Fibroblast of peridontal ligament (primary cell): ENCODE measurements around the gene CMTM1.

Source experiments
- DNase-seq: peaks from one replicate; pipeline ENCODE4 v3.0.0-alpha.2; 2010; ENCODE audit errors: extremely low read depth

Gene CMTM1

DNA sequence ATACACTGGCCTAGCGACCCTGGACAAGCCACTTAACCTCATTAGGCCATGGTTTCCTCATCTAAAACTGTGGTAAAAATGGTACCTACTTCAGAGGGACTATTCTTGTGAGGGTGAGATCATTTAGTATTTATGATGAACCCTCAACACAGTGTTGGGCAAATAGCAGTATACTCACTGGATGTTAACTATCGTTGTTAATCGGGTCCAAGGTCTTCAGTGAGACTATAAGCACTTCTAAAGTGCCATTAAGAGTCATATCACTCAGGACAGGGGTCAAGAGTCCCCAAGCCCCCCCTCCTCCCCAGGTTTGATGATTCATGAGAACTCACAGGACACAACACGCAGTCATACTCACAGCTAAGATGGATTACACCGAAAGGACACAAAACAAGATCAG is 27.3 kb upstream of the CMTM1 start:
- no peak for DNase-seq

GRCh38 chr16:66539623-66540469 is 26.4 kb upstream of the CMTM1 start:
- no peak for DNase-seq

- no peak for DNase-seq
Measured at GRCh38 chr16:66541388-66542355, 24.6 kb upstream of the CMTM1 start.

- no peak for DNase-seq
Measured at GRCh38 chr16:66542396-66542795, 23.8 kb upstream of the CMTM1 start.

DNA sequence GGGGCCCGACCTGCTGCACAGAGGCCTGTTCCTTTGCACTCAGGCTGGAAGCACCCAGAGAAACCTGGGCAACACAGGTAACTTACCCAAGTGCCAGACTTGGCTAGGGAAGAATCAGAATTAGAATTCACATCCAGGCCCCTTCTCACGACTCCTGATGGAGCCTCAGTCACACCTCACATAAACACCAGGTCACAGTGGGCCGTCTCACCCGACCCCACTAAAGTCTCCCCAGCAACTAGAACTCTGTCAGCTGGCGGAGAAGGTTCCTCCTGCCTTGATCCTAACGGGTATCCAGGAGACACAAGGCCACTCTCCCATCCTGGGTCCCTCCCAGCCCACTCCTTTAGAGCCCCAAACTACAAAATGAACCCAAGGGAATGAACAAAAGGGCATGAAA is 22.7 kb upstream of the CMTM1 start:
- DNase-seq: no peak

DNA sequence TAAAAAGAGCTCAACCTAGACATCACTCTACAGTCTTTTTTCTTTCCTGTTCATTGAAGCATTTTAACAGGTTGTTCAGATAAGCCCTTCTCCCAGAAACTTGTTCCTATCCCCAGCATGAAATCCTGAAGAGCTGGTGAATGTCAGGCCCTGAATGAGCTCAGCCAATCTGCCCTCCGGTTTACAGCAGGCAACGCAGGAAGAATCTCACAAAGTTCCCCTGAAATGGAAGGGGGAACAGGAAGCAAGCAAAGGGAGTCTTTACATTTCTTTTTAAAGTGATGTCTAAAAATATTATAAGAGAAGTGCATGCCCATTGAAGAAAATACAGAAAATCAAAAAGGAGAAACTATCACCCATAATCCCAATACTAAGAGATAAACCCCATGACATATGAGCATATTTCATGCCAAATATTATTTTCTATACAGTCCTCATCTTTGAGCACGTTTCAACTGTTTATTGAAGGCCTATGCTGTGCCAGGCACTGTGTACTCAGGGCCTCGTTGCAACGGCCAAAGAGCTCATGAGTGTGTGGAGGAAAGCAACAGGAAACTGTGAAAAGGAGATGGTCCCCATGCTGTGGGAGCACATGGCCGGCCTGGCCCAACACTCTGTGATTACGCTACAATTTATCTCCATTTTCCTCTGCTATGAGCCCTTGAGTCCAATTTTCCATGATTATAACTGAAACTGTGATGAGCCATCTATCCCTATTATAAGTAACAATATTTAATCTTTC is 22.1 kb upstream of the CMTM1 start:
- no peak for DNase-seq

- no peak for DNase-seq
Measured at GRCh38 chr16:66547101-66547989, 18.9 kb upstream of the CMTM1 start.

DNA sequence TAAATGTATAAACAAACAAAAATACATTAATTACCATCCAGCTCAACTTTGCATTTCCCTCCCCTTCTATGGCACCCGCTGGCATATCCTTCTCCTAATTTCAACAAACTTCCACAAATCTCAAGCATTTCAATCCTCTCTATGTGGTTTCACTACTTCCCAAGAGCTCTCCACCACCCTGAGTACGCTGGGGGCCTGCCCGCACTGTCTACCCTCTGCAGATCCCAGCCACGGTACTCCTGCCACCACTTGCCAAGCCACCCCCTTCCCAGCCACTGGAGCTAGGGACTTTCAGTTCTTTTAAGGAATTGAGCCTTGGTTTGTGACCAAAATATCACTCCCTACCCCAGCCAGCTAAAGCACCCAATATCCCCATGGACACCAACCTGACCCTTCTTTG is 18.2 kb upstream of the CMTM1 start:
- DNase-seq: no peak

DNA sequence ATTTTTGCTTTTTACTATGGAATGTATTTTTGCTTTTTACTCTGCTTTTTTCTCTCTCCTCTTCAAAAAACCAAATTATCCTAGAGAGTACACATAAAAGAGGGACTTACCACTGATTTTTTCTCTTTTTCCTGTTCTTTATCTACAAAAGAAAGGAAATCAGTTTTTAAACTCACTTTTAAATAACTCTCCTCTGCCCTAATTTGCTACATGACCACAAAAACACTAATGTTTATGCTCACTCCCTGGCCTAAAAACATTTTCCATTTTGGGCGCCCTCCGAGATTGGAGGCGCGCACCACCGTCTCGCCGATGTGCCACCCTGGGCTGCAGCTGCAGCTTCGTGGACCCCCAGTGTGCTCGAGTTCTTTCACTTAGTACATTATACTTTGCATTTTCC is 17.4 kb upstream of the CMTM1 start:
- DNase-seq: no peak

- DNase-seq: peak; percentile 71
Measured at GRCh38 chr16:66549284-66550131, 16.7 kb upstream of the CMTM1 start, which contains the start of gene TK2. TK2 (minus strand) TSS chr16:66550122; CDS start chr16:66550061, 61 bp downstream.

GRCh38 chr16:66551348-66551759 is 14.9 kb upstream of the CMTM1 start:
- DNase-seq: peak; percentile 18

DNA sequence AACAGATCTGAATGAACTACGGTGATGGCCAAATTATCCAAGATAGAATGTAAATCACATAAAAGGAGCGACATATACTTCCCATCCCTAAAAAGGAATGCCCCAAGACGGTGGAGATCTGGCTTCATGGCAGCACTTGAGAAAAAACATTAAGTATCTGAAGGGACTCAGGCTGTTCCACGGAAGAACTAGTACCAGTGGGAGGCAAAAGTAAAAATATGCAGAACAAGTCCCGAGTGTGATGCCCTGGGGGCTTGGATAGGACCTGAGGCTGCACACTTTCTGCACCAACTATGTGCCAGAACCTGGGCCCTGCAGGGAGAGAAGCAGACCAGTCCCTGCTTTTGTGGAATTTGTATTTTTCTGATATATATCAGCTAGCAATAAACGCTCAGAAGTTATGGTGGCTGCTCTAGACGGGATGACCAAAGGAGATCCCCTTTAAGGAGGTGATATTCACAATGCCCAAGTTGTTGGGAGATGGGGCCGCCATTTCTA is 14.4 kb upstream of the CMTM1 start:
- DNase-seq: no peak

- DNase-seq: peak; percentile 86
Measured at GRCh38 chr16:66552286-66553177, 13.7 kb upstream of the CMTM1 start, which contains the start of gene CKLF. CKLF (plus strand) TSS chr16:66552576; CDS start chr16:66552716, 140 bp downstream.

DNA sequence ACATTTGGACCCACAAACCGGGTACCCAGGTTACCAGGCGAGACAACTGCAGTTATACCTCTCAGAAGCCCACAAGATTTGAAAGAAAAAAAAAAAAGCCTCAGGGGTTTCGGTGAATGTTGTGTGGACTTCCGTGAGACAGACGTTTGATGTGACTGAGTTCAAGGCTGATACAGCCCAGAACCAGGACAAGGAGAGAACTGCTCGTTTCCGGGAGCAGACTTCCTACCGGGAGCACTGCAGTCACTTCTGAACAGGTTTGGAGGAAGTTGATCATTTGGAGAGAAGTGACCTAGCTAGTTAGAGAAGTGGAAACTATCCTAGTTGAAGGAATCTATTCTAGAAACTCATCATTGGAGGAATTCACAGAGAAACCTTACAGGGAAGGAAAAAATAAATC is 13.0 kb upstream of the CMTM1 start:
- no peak for DNase-seq

- no peak for DNase-seq
Measured at GRCh38 chr16:66554021-66554420, 12.2 kb upstream of the CMTM1 start.

- DNase-seq: no peak
Measured at GRCh38 chr16:66554495-66554894, 11.7 kb upstream of the CMTM1 start.

- DNase-seq: no peak
Measured at GRCh38 chr16:66560107-66560506, 6.1 kb upstream of the CMTM1 start.

- DNase-seq: no peak
Measured at GRCh38 chr16:66561381-66562080, 4.7 kb upstream of the CMTM1 start.
